CD4-positive, alpha-beta T cell treated with Interleukin-2 at 100 ng/mL for 4 hours (primary cell): ENCODE measurements around the gene MALRD1.

ENCODE experiments used
- DNase-seq: peaks from one replicate; pipeline ENCODE4 v3.0.0-alpha.2; 2020; ENCODE audit warnings: low spot score

MALRD1 gene

DNA sequence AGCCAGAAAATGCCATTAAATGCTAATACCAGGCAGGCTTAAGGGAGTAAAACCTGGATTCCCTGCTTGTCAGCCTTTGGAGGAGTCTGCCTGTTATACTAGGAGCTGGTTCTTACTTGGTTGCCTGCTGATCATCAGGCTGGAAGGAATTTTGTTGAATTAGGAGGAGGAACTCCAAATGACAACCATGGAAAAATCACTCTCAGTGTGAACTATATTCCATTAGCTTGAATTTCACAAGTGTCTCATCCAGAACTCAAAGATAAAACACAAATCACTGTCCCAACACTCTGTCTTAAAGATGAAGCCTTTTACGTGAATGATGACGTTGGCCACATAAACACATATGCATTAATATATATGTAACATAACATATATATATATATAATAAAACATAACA lies 528.8 kb downstream of the MALRD1 start:
- no peak for DNase-seq

DNA sequence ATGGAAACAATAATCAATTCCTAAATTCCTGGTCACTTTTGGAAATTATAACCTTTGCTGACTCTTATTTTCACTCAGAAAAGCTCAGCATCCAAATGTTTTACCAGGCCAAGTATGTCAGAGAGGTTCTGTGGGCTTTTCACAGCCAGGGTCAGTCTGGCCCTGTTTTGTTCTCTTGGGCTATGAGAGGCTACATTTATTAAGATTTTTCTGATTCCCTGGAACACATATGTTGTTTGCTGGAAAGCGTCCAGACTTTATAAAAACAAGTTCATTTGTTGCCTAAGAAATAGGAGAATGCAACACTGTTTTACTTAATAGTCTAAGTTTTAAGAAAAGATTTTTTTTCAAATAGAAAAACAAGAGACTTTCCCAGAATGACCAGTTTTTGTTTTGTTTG lies 529.2 kb downstream of the MALRD1 start:
- no peak for DNase-seq

DNA sequence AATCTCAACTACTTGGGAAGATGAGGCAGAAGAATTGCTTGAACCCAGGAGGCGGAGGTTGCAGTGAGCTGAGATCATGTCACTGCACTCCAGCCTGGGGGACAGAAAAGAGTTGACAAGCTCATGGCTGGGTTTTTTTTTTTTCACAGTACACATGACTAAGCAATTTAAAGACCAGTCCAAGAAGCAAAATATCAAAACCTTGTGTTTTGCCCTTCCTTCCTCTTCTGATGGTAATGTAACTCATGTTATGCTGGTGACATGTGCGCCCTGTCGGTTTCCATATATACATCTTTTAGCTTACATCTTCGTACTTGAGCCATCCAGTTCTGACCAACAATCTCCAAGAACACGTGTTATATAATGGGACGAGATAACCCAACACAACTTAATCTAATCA lies 530.0 kb downstream of the MALRD1 start:
- DNase-seq, result no peak

DNA sequence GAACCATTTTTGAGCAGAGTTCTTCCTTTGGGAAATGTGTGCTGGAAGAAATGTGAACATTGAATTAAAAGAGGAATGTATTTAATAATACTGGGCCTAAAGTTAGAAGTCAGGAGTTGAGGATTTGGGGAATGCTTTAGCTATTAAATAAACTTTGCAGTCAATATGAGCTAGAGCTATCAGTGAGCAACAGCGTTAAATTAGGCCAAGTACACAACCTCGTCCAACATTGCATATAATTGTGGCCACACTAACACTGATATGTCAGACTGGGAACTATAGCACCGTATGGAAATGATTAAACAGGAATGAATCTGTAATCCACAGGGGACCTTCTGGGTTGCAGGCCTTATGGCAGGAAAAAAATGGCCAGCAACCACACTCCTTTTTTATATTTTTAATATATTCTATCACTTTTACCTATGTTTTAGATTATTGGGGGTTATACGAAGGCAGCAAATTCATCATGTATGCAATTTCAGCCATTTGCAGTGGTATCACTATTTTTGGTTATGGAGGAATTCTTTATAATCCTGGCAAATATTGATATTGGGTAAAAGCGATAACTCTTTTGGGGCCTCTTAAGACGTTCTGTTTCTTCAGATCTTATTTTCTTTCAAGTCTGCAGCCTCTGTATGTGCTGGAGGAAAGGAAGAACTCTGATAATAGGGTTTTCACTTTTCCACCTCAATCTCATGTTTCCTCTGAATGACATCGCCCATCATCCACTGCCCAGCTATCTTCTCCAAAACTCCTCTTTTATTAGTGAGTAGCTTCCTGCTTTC lies 531.4 kb downstream of the MALRD1 start:
- DNase-seq, result no peak

DNA sequence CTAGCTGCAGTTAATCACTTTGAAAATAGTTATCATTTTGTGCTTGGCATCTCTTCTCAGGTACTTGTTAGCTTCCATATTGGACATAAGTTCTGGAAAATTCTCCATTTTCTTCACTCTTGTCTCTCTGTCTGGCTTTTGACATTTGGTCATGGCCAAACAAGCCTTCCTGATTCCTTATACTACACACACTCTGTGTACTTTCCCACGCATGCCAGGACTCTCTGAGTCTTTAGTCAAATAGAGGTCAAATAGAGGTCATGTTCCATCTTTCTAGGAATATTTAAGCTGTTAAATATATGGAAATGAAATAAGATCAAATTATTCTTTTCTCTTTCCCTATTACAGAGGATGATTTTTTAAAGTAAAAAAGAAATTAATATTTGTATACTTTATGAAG lies 532.1 kb downstream of the MALRD1 start:
- DNase-seq, result no peak

DNA sequence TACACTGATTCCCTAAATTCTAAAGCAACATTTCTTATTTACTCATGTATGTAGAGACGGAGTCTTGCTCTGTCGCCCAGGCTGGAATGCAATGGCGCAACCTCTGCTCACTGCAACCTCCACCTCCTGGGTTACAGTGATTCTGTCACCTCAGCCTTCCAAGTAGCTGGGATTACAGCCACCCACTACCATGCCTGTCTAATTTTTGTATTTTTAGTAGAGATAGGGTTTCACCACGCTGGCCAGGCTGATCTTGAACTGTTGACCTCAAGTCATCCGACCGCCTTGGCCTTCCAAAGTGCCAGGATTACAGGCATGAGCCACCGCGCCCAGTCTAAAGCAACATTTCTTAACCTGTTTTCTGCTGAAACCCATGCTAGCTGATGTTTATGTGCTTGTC lies 540.0 kb downstream of the MALRD1 start:
- DNase-seq, result no peak

DNA sequence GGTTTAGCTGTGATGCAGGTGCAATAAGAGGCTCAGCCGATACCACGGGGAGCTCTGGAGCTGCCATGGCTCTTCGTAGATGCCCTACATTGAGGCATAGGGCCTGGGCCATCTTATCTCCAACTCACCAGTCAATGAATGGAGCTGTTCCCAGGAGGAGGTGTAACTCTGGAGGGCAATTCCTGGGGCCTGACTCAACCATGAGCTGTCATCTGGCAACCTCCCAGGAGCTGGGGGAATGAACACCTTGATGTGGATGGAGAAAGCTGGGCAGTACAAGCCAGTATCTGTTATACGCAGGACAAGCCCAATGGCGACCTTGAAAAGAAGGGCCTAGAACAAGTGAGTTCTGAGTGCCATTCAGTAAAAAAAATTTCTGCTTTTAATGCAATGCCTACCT lies 543.7 kb downstream of the MALRD1 start:
- DNase-seq, result no peak

DNA sequence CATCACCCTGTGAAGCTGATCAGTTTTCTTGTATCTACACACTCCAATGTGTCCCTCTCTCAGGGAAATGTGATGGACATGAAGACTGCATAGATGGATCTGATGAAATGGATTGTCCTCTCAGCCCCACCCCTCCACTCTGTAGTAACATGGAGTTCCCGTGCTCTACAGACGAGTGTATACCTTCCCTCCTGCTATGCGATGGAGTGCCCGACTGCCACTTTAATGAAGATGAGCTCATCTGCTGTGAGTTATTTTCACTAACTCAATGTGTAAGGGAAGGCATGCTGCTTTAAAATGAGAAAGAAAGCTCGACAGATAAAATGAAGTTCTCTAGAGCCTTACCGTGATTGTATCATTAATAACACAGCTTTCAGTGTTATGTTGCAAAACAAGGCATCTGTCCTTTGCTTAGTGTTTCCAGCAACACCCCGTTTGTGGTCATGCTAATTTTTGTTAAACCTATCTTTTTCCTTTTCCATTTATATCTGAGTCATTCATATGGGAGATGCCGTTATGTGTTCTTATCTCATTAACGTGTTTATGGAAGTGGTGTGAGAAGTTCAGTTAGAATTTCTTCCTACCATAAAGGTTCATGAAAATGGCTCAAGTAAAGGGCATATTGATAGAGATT lies 546.7 kb downstream of the MALRD1 start:
- no peak for DNase-seq

DNA sequence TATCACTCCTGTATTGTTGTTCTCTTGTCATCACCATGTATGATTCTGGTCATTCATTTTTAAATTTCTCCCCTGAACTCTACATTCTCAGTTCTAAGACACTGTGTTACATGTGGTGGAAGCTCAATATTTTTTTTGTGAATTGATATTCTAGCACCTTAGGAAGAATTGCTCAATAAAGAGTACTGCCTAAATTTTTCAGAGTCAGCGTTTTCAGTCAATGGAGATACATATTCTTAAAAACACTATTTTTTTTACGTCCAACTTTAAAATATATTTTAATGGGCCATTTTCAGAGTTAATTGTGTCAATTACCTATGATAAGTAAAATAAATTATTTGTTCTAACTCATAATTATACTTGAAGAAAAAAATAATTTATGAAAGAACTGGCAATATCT lies 557.2 kb downstream of the MALRD1 start:
- DNase-seq, result no peak

DNA sequence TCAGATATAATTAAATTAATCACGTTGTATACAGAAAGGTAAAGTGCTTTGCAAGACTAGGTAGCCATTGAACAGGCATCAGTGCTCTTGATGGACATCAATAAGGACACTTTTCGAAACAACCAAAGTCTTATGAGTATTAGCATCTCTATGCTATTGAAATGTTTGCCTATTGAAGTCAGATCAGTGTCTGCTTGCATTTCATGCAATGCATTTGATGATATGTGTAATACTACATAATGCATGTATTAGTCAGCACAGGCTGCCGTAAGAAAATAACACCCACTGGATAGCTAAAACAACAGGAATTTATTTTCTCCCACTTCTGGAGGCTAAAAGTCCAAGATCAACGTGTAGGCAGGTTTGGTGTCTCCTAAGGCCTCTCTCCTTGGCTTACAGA lies 558.4 kb downstream of the MALRD1 start:
- no peak for DNase-seq

DNA sequence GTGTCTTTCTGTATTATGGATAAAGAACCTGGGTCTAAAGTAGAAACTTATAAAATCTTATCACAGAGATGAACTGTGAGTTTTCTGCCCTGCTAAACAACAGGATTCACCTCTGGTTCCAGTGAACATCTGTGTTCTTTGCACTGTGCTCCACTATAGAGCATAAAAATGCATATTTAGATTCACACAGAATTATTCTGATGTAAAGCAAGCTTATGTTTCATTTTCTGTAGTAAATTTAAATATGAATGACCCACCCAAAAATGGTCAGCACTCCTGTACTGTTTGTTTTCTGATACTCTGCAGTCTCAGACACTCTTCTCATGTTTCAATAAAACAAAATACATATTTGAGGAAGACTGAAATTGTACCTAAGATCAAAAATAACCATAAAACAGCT lies 563.2 kb downstream of the MALRD1 start:
- no peak for DNase-seq

DNA sequence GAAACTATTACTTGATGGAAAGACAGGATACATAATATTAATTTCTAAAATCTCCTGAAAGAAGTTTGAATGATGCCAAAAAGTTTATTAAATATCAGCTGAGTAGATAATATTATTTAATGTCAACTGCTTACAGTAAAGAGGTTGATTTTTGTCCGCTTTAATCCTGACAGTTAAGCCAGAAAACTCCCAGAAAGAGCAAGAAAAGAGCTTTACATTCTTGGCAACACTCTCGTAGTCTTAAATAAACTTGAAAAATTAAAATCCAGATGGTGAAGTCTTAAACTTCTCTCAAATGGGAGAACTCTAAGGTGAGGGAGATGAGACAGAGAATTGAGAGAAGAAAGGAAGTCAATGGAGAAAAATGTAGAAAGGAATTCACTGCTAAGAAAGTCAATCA lies 568.4 kb downstream of the MALRD1 start:
- no peak for DNase-seq

DNA sequence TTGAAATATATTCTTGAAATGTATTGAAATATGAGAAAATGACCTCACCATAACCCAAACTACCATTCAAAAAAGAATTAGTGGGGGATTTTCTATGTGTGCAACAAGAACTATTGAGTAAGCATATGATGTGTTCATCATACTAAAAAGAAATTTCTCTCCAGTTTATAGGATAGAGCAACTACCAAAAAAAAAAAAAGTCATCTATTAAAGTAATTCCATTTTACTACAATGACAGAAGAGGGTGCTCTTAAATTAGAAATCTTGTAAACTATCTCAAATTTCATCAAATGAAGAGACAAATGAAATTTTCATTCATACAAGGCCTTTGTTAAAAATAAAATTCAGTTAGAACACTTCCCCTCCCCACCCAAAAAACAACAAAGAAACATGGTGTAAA lies 572.2 kb downstream of the MALRD1 start:
- no peak for DNase-seq

DNA sequence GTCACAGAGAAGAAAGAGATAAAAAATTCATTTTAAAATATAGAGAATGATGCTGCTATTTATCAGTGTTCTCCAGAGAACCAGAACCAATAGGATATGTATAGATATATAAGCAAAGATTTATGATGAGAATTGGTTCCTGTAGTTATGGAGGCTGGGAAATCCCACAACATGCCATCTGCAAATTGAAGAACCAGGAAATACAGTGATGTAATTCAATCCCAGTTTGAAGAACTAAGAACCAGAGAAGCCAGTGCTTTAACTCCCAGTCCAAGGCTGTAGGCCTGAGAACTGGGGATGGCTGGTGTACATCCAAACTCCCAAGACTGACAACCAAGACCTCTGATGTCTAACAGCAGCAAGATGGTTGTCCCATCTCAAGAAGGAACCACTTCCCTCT lies 574.7 kb downstream of the MALRD1 start:
- DNase-seq, result no peak

DNA sequence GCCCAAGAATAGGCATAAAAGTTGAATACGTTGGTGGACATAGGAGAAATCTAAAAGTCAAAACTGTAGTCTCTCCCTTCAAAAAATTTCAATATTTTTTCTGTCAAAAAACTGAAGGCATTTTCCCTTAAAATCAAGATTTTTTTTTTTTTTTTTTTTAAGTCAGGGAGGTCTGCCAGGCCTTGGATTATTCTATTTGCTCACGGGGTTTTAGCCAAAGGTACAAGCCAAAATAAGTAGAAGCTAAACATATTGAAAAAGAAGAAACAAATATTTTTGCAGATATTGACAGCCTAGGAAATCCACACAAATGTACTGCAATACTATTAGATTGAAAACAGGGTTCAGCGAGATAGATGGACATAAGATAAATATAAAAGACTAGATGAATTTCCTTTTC lies 577.6 kb downstream of the MALRD1 start:
- DNase-seq, result no peak

DNA sequence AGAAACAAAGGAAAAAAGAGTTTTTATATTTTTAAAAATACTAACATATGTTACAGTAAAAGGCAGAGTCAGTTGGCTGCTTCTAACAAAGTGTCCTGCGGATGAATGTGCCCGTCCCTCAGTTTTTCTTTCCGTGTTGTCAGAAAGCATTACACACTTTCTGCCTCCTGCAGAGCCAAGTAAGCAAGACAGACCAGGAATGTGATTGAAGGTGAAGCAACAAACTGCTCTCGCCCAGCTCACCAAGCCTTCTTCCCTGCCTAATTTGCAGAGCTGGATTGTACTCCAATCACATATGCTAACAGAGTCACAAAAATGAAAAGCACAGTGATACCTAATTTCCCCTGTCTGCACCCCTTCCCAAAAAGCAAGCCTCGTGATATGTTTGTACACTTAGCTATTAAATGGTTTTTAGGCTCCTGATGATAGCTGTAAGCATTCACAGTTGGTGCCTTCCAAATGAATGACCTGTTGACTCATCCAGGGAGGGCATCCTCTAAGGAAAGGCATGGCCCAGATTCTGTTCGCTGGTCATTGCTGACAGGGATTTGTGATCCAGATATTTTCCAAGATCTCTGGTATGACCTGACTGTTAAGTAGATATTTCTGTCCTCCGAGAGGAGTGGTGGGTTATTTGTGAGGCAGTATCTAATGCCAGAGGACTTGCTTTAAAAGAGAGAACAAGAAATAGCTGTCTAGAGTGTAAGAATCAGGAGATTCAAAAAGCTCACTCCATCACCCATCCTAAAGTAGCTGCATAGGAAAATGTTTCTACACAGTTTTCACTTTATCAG lies 580.4 kb downstream of the MALRD1 start:
- DNase-seq, result no peak

DNA sequence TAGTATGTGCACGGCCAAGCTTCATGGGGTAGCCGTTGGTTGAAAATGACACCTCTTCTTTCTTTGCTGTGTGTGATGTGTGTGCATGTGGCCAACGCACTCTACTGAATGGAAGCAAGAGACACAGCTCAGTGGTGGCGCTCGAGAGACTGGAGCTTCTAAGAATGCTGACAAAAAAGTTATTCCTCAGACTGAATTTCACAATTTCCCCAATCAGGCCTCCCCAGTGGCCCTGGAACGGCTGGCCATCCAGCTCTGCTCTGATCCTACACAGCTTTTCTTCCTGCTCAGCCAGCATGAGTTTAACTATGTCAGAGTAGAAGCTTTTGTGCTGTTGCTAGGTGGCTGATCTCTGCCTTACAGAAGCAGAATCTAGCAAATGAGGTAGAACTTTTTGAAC lies 581.0 kb downstream of the MALRD1 start:
- DNase-seq, result no peak

DNA sequence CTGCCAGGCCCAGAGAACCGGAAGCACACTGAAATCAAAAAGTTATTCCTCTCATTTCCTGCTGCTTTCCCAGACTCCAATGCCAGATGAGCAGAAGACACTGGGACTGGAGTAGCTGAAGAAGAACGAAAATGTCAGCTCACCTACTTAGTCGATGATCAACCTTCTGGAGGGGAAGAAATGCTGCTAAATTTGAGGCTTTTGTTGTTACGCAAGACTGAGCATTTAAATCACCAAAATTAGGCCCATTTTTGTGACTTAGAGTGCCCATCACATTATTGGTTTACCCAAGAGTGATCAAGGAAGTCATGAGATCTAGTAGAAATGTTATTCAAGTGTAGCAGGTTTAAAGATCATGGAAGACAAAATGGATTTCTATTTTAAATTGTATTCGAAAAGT lies 585.6 kb downstream of the MALRD1 start:
- DNase-seq, result no peak

DNA sequence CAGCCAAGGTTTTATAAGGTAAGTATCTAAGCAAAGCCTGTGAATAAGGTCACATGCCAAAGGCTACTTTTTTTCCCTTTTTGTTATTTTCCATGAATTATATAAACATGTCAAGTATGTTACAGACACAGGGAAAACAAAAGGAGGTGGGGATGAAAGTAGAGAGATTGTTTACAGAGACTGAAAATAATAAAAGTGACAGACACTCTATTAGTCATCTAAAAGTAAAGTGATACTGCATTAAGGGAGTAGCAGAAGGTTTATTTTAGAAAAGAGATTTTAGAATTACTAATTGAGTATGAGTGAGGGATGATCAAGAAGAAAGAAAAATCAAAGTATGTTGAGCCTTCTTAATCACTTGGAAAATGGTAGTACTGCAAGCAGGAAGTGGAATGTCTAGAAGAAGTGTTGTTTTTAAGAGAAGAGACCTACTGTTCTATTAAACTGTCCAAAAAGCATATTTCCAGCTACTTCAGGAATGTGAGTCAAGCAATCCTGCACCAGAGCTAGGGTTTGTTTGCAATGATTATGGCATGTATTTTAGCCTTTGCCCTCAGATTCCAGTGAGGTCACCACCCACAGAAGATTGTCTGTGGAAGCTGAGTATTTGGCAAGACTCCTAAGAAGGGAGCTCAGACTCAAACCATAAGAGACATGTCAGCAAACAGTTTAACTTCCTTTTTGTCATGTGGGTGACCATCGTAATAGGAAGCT lies 589.7 kb downstream of the MALRD1 start:
- DNase-seq, result no peak

DNA sequence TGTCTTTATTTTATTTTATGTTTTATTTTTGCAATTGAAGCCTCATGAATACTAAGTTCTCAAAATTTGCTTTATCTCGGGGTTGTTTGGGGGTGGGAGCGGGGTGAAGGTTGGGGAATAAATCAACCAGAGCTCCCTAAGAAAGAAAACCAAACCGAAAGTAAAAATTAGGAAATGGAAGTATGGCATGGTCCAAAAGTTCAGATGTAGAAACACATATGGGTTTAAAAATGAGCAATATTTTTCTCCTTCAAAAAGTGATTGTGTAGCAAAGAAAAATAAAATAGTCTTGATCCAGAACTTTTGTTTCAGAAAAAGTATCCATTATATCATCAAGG lies 590.3 kb downstream of the MALRD1 start:
- no peak for DNase-seq

DNA sequence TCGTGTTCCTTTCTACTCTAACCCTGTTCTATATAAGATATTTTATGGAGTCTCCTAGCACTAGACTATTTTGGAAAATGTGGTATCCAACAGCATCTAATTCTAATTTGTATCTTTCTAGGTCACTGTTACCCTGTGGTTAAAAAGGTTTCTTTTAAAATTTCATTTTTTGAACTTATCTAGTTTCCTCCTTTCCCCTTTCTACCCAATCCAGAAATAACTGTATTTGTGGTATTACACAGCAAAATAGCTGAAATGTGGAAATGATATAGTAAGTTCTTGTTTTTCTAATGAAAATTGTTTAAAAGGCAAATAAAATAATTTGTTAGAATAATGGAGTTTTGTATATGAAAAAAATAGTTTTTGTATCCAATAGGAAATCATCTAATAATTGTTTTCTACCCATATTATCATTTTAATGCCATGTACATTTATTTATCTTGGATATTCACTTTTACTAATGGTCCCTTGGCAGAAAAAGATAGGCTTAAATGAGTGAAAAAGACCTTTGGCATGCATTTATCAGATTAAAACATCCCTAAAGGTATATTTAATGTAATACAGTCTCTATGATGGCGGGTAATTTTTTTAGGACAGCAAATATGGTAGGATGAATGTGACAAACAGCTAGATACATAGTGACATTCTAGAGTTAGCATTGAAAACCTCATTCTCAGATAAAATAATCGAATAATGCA lies 592.1 kb downstream of the MALRD1 start:
- DNase-seq, result no peak

DNA sequence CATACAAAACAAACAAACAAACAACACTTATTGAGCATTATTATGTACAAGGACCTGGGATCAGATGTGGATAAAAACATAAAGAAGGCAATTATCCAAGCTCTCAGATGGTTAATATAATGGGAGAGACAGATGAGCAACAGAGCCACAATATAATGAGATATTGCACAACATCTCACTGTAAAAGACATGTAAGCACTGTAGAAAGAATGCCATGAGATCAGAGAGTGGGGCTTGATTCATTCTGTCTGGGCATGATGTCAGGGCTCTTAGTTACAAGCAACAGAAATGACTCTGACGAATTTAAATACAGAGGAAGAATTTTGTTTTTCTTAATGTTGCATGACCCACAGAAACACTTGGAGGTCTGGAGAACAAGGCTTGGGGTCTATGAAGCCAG lies 602.9 kb downstream of the MALRD1 start:
- DNase-seq, result no peak
